ENCODE measurements around the gene GID8.

Gene GID8

DNA sequence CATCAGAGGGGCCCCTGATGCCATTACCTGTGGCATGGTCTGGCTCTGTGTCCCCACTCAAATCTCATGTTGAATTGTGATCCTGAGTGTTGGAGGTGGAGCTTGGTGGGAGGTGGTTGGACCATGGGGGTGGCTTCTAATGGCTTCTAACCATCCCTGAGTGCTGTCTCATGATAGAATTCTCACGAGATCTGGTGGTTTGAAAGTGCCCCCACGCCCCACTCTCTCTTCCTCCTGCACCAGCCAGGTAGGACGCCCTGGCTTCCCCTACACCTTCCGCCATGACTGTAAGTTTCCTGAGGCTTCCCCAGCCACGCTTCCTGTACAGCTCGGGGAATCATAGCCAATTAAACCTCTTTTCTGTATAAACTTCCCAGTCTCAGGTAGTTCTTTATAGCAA, 53.9 kb downstream of the GID8 start:
- Histone ChIP-seq H3K4me1 (ENCODE audit: low read depth, poor library complexity, severe bottlenecking) (peaks cover 8% of the 10 kb centered on the region), H3K9ac (no peak overlapping the region), H3K4me3 (IDR thresholded peaks at IDR 0.05; ENCODE audit: insufficient read depth, low read depth, low read length) (no peak overlapping the region), H3K79me2 (ENCODE audit: insufficient read depth, low read depth) (no peaks in the 10 kb centered on the region), H3K36me3 (ENCODE audit: insufficient read depth) (no peaks in the 10 kb centered on the region), H3K27me3 (ENCODE audit: insufficient read depth, low read depth) (peaks cover 94% of the 10 kb centered on the region), H4K20me1 (ENCODE audit: insufficient read depth) (no peaks in the 10 kb centered on the region), H2AFZ (ENCODE audit: low read depth) (no peak overlapping the region), H3K4me2 (no peak overlapping the region), H3K27ac (no peak overlapping the region)
- TF ChIP-seq, protein P1, sequence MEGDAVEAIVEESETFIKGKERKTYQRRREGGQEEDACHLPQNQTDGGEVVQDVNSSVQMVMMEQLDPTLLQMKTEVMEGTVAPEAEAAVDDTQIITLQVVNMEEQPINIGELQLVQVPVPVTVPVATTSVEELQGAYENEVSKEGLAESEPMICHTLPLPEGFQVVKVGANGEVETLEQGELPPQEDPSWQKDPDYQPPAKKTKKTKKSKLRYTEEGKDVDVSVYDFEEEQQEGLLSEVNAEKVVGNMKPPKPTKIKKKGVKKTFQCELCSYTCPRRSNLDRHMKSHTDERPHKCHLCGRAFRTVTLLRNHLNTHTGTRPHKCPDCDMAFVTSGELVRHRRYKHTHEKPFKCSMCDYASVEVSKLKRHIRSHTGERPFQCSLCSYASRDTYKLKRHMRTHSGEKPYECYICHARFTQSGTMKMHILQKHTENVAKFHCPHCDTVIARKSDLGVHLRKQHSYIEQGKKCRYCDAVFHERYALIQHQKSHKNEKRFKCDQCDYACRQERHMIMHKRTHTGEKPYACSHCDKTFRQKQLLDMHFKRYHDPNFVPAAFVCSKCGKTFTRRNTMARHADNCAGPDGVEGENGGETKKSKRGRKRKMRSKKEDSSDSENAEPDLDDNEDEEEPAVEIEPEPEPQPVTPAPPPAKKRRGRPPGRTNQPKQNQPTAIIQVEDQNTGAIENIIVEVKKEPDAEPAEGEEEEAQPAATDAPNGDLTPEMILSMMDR (conservative IDR thresholded peaks at IDR 0.05; ENCODE audit: low read depth, low read length) = no peak

DNA sequence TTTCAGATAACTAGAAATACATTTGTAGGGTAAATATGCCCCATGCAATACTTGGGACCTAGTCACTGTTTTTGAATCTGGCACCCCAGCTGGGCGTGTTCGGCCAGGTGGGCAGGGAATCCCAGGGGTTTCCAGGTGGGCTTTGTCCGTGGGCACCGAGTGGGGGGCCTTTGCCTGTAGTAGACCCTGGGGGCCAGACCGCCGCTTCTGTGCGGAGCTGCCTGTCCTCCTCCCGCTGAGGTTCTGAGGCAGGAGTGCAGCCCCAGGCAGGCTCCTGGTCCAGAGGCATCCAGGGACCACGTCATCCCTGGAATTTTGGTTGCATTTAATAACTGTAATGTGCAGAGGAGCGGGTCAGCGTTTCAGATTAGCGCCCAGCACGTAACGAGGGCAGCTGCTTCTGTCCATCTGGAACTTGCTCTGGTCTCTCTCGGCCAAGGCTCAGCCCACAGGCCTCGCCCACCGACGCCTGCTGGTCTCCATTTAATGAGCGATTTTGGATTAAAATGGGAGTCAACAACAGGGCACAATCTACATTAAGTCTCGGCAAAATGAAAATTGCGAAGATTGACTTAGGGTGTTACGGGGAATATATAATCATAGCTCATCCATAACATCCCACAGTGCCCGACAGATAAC, 56.0 kb downstream of the GID8 start:
- no peak overlapping the region for H2AFZ ChIP-seq (ENCODE audit: low read depth)
- H3K9ac ChIP-seq = no peak overlapping the region
- H3K27ac ChIP-seq = no peak overlapping the region
- no peaks in the 10 kb centered on the region for H4K20me1 ChIP-seq (ENCODE audit: insufficient read depth)
- TF ChIP-seq, protein P1 (conservative IDR thresholded peaks at IDR 0.05; ENCODE audit: low read depth, low read length) = no peak
- no peak overlapping the region for H3K4me2 ChIP-seq
- no peaks in the 10 kb centered on the region for H3K36me3 ChIP-seq (ENCODE audit: insufficient read depth)
- peaks cover 6% of the 10 kb centered on the region for H3K4me1 ChIP-seq (ENCODE audit: low read depth, poor library complexity, severe bottlenecking)
- H3K79me2 ChIP-seq (ENCODE audit: insufficient read depth, low read depth) = no peaks in the 10 kb centered on the region
- H3K27me3 ChIP-seq (ENCODE audit: insufficient read depth, low read depth) = peaks cover 94% of the 10 kb centered on the region
- H3K4me3 ChIP-seq (IDR thresholded peaks at IDR 0.05; ENCODE audit: insufficient read depth, low read depth, low read length) = no peak overlapping the region

DNA sequence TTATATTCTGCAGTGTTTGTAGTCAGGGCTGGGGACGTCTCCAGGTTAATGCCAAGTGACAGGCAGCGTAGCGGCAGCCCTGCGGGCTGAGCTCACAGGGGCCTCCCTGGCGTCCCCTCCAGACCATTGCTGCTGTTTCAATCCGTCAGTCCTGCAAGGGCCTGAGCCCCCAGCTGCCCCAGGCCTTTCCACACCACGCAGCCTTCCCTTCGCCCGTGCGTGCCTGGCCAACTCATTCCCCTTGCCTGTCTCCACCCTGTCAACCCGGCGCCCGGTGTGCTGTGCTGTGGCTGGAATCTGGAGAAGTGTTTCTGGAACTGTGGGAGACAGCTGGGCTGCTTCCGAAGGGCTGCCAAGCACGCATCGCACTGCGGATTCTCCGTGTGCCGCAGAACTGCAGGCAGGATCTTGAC, 56.9 kb downstream of the GID8 start:
- Histone ChIP-seq H3K36me3 (ENCODE audit: insufficient read depth) (no peaks in the 10 kb centered on the region), H3K4me2 (no peak overlapping the region), H3K27me3 (ENCODE audit: insufficient read depth, low read depth) (peaks cover 96% of the 10 kb centered on the region), H2AFZ (ENCODE audit: low read depth) (no peak overlapping the region), H3K9ac (no peak overlapping the region), H3K79me2 (ENCODE audit: insufficient read depth, low read depth) (no peaks in the 10 kb centered on the region), H3K4me3 (IDR thresholded peaks at IDR 0.05; ENCODE audit: insufficient read depth, low read depth, low read length) (no peak overlapping the region), H4K20me1 (ENCODE audit: insufficient read depth) (no peaks in the 10 kb centered on the region), H3K4me1 (ENCODE audit: low read depth, poor library complexity, severe bottlenecking) (no peaks in the 10 kb centered on the region), H3K27ac (no peak overlapping the region)
- TF ChIP-seq, protein P1 (conservative IDR thresholded peaks at IDR 0.05; ENCODE audit: low read depth, low read length) = no peak

DNA sequence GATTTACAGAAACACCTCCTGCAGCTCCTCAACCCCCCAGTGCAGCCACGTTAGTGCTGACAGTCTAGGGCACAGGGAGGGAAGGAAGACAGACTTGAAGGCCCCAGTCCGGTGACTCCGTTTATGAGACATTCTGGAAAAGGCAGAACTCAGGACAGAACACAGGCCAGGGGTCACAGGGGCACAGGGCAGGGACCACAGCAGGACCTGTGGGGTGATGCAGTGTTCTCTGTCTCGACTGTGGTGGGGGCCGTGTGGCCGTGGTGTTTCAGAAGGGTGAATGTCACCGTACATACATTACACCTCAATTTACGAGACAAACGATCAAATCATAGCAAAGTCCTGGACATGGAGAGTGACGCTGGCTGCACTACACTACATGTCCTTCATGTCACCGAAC, 57.5 kb downstream of the GID8 start:
- H3K27me3 ChIP-seq (ENCODE audit: insufficient read depth, low read depth) = peaks cover 97% of the 10 kb centered on the region
- TF ChIP-seq, protein P1 (conservative IDR thresholded peaks at IDR 0.05; ENCODE audit: low read depth, low read length) = no peak
- H3K9ac ChIP-seq = no peak overlapping the region
- H4K20me1 ChIP-seq (ENCODE audit: insufficient read depth) = no peaks in the 10 kb centered on the region
- H3K27ac ChIP-seq = no peak overlapping the region
- no peak overlapping the region for H3K4me2 ChIP-seq
- no peaks in the 10 kb centered on the region for H3K4me1 ChIP-seq (ENCODE audit: low read depth, poor library complexity, severe bottlenecking)
- H3K36me3 ChIP-seq (ENCODE audit: insufficient read depth) = no peaks in the 10 kb centered on the region
- no peaks in the 10 kb centered on the region for H3K79me2 ChIP-seq (ENCODE audit: insufficient read depth, low read depth)
- no peak overlapping the region for H2AFZ ChIP-seq (ENCODE audit: low read depth)
- no peak overlapping the region for H3K4me3 ChIP-seq (IDR thresholded peaks at IDR 0.05; ENCODE audit: insufficient read depth, low read depth, low read length)
